GM18526 (cell line): ENCODE measurements around the gene OR52N4.

ENCODE experiments used
- POLR2A ChIP-seq: IDR thresholded peaks from 3 replicates; pipeline ENCODE4 v1.6.1; 2011; ENCODE audit not compliant: insufficient read length; ENCODE audit errors: extremely low read depth

OR52N4 gene

GRCh38 chr11:5753943-5754342, at the start of gene OR52N4:
Gene OR52N4, plus strand, starts transcription at chr11:5754243. Its CDS starts 498 bp downstream, at chr11:5754741.
- TF ChIP-seq POLR2A, result no peak

GRCh38 chr11:5705688-5706087, 48.4 kb upstream of the OR52N4 start:
- no peak for TF ChIP-seq POLR2A

GRCh38 chr11:5712507-5712906, 41.5 kb upstream of the OR52N4 start:
- TF ChIP-seq POLR2A, result no peak

- no peak for TF ChIP-seq POLR2A
Observed at GRCh38 chr11:5713695-5714094, 40.3 kb upstream of the OR52N4 start.

GRCh38 chr11:5719703-5720495, 34.1 kb upstream of the OR52N4 start:
- no peak for TF ChIP-seq POLR2A

GRCh38 chr11:5722622-5723021, 31.4 kb upstream of the OR52N4 start:
- no peak for TF ChIP-seq POLR2A

- no peak for TF ChIP-seq POLR2A
Observed at GRCh38 chr11:5726351-5726750, 27.7 kb upstream of the OR52N4 start.

GRCh38 chr11:5727691-5728090, 26.4 kb upstream of the OR52N4 start:
- TF ChIP-seq POLR2A, result no peak

GRCh38 chr11:5736396-5736795, 17.6 kb upstream of the OR52N4 start, which contains the start of gene OR56B1:
Gene OR56B1, plus strand, starts transcription at chr11:5736448. Its CDS starts 69 bp downstream, at chr11:5736517.
- no peak for TF ChIP-seq POLR2A

- no peak for TF ChIP-seq POLR2A
Observed at GRCh38 chr11:5737091-5737490, 17.0 kb upstream of the OR52N4 start.

GRCh38 chr11:5737670-5738392, 16.2 kb upstream of the OR52N4 start:
- TF ChIP-seq POLR2A, result no peak

GRCh38 chr11:5738431-5738830, 15.6 kb upstream of the OR52N4 start:
- no peak for TF ChIP-seq POLR2A

- TF ChIP-seq POLR2A, result no peak
Observed at GRCh38 chr11:5746614-5747013, 7.4 kb upstream of the OR52N4 start.

GRCh38 chr11:5749836-5750235, 4.2 kb upstream of the OR52N4 start:
- no peak for TF ChIP-seq POLR2A

- TF ChIP-seq POLR2A, result no peak
Observed at GRCh38 chr11:5767056-5767455, 13.0 kb downstream of the OR52N4 start.

- no peak for TF ChIP-seq POLR2A
Observed at GRCh38 chr11:5783255-5783654, 29.2 kb downstream of the OR52N4 start, which contains the start of gene OR52N5. Gene OR52N5, minus strand, starts transcription at chr11:5783355. Its CDS starts 4,721 bp downstream, at chr11:5778634.
